Psoas muscle (tissue), 8 donors: ENCODE data around the gene ZNF212. TPM values are rescaled to one million over a fixed set of nuclear protein-coding genes. Genes with fewer than 3 reads are reported as not detected.

Source experiments
- ATAC-seq, 4 donors: fragments of 200-7000 bp; cut with Tn5 transposase; one replicate each; pipeline ENCODE4 v1.9.1; 2020; ENCODE audit warnings: moderate library complexity in 3 of 4, mild to moderate bottlenecking in 2 of 4
- DNase-seq, 2 donors: peaks; one replicate each; pipeline ENCODE4 v3.0.0-alpha.2; 2020
- H3K27ac ChIP-seq: fragments of 200-600 bp; one replicate; pipeline ENCODE4 v1.8.0; 2022
- H3K27me3 ChIP-seq, 3 donors: fragments of 200-600 bp in 1 of 3; one replicate each; pipeline versions ENCODE4 v1.6.1 to v1.8.0; 2013 to 2022; ENCODE audit warnings: low read length in 2 of 3, mild to moderate bottlenecking in 2 of 3, moderate library complexity in 1 of 3; ENCODE audit not compliant: insufficient read depth in 3 of 3
- H3K36me3 ChIP-seq, 2 donors: fragments of 200-600 bp in 1 of 2; one replicate each; pipeline versions ENCODE4 v1.6.1 to v1.8.0; 2013 to 2022; ENCODE audit warnings: low read depth in 1 of 2, mild to moderate bottlenecking in 1 of 2, moderate library complexity in 1 of 2; ENCODE audit not compliant: insufficient read depth in 1 of 2
- H3K4me1 ChIP-seq: fragments of 200-600 bp; one replicate; pipeline ENCODE4 v1.8.0; 2022
- H3K4me3 ChIP-seq: fragments of 200-600 bp; one replicate; pipeline ENCODE4 v1.8.0; 2022; ENCODE audit warnings: mild to moderate bottlenecking
- H3K9me3 ChIP-seq: fragments of 200-600 bp; one replicate; pipeline ENCODE4 v1.8.0; 2022
- WGBS, 3 donors: extraction: QIAGEN DNeasy Blood & Tissue Kit; methylation state at CpG; one replicate each; pipeline versions ENCODE4 v1.1.6 to v1.1.7; 2013; 5-methylcytosine and 5-hydroxymethylcytosine counted together
- intact Hi-C, 2 donors: fragments of 100-400 bp; cut with DNase I; formaldehyde crosslinking; loops; one replicate each; pipeline versions ENCODE4 v1.11.0 to v1.14.2; 2022
- polyA plus RNA-seq, 3 donors: library from polyadenylated mRNA; stranded (reverse); fragments of 200-250 nt; gene quantifications; one replicate each; pipeline ENCODE4 v1.2.3, GENCODE V29; 2013
- total RNA-seq, 4 donors: library from RNA; stranded (reverse); fragmentation: NEBNext Ultra II Directional in 2 of 4; extraction: Animal tissue kit (Norgen Biotek cat#: 25700) in 2 of 4; gene quantifications; one replicate each; pipeline versions ENCODE4 v1.2.1 to v1.2.4, GENCODE V29; 2021 to 2023
- TF ChIP-seq, protein P1 (sequence below): fragments of 200-600 bp; IDR thresholded peaks from one replicate; pipeline ENCODE4 v1.8.0; 2022; ENCODE audit warnings: antibody characterized with exemption
- donor health status: healthy with polysubstance abuse.
- donor health status: DM: no; HTN: no; CAD: no; lungs with moderate emphysema.
- donor health status: Bipolar disorder and iron deficiency.
- donor health status: healthy.
- donor health status: DM: yes; HTN: yes; CAD: no.
- donor health status: DM: no; HTN: no; CAD: no.
- donor health status: DM: no; HTN: no; CAD: no.
- donor health status: DM: yes; HTN: yes; CAD: no.

Gene ZNF212
- total and polyA plus RNA-seq, 7 donors = 3.1 to 6.4 (median 4.3) TPM

DNA sequence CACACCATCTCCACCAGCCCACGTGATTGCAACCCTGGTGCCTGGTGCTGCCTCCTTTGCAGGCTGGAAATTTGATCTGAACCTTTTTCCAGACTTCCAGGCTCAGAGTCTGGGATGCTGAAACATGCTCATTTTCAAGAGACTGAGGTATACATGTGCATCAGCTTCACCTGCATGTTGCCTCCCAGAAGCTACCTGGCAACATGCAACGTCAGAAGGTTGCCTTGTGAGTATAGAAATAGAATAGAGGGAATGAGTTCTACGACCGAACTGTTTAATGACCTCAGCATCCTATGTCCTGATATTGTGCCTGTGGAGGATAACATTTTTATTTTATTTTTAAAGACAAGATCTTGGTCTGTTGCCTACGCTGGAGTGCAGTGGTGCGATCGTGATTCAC, 1.9 kb upstream of the ZNF212 start:
- H3K4me1 ChIP-seq = peaks cover 12% of the 10 kb centered on the region
- ATAC-seq (no peak), DNase-seq (no peak)
- intact Hi-C loops = loop anchor here (5.0 to 10.0 kb wide), 2 partner anchors 40 to 83 kb away; partner anchors contain the start of gene ZNF282 (in 2 of the 2)
- TF ChIP-seq, protein P1, sequence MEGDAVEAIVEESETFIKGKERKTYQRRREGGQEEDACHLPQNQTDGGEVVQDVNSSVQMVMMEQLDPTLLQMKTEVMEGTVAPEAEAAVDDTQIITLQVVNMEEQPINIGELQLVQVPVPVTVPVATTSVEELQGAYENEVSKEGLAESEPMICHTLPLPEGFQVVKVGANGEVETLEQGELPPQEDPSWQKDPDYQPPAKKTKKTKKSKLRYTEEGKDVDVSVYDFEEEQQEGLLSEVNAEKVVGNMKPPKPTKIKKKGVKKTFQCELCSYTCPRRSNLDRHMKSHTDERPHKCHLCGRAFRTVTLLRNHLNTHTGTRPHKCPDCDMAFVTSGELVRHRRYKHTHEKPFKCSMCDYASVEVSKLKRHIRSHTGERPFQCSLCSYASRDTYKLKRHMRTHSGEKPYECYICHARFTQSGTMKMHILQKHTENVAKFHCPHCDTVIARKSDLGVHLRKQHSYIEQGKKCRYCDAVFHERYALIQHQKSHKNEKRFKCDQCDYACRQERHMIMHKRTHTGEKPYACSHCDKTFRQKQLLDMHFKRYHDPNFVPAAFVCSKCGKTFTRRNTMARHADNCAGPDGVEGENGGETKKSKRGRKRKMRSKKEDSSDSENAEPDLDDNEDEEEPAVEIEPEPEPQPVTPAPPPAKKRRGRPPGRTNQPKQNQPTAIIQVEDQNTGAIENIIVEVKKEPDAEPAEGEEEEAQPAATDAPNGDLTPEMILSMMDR = no peak
- no peak overlapping the region for H3K27ac ChIP-seq
- peaks cover 0 to 2% (median 0%) of the 10 kb centered on the region in 3 donors for H3K27me3 ChIP-seq
- H3K4me3 ChIP-seq = no peak overlapping the region
- no peaks in the 10 kb centered on the region for H3K36me3 ChIP-seq
- no peaks in the 10 kb centered on the region for H3K9me3 ChIP-seq
- WGBS, 3 donors = 73 to 81% (median 77%) methylated on average over 7 of the region's 7 CpGs

DNA sequence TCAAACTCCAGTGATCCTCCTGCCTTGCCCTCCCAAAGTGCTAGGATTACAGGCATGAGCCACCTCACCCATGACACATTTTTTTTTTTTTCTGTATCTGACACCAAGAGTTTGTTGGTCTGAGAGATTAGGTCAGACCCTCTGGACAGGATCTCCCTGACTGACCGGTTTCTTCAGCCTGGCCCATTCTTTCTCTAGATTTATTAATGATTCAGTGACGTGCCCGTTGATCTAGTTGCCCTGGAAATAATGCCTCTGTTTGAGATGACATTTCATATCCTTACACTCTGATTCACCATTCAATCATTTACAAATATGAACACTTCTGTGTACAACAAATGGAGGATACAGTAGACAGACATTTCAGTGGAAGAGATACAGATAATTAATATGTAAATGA, 1.4 kb upstream of the ZNF212 start:
- Histone ChIP-seq H3K9me3 (peaks cover 3% of the 10 kb centered on the region), H3K27ac (no peak overlapping the region), H3K27me3 (peaks cover 0 to 2% (median 0%) of the 10 kb centered on the region in 3 donors), H3K36me3 (no peaks in the 10 kb centered on the region), H3K4me1 (peaks cover 12% of the 10 kb centered on the region), H3K4me3 (no peak overlapping the region)
- TF ChIP-seq, protein P1 = no peak
- 77 to 82% (median 78%) methylated on average over 3 of the region's 3 CpGs for WGBS, 3 donors
- intact Hi-C loops = loop anchor here (5.0 to 10.0 kb wide), 2 partner anchors 41 to 83 kb away; partner anchors contain the start of gene ZNF282 (in 2 of the 2)
- ATAC-seq = no peak
- no peak for DNase-seq

DNA sequence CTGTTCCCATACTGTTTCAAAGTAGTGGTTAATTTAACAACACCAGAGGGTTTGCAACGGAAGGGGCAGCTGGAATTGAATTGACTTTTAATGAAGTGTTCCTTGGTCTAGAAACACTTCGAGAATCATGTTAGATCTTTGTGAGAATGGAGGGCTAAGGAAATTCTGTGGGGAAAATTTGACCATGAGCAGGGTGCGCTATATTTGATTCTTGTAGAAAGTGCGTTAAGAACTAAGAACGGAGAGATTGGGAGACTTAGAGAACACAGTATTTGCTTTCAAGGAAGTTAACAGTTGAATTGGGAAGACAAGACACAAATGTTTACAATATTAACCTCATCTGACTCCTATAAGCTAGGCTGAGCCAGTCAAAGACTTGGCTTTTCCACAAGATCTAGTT, 1.2 kb downstream of the ZNF212 start:
- peaks cover 15% of the 10 kb centered on the region for H3K4me1 ChIP-seq
- TF ChIP-seq, protein P1 = no peak
- peaks cover 5% of the 10 kb centered on the region for H3K9me3 ChIP-seq
- ATAC-seq = no peak
- H3K27ac ChIP-seq = no peak overlapping the region
- peak overlapping the region; percentile 94 for H3K4me3 ChIP-seq
- no peaks in the 10 kb centered on the region for H3K36me3 ChIP-seq
- no peak for DNase-seq
- peaks cover 0 to 2% (median 0%) of the 10 kb centered on the region in 3 donors for H3K27me3 ChIP-seq
- intact Hi-C loops = no loop called here
- WGBS, 3 donors = 69 to 77% (median 73%) methylated on average over 5 of the region's 5 CpGs

DNA sequence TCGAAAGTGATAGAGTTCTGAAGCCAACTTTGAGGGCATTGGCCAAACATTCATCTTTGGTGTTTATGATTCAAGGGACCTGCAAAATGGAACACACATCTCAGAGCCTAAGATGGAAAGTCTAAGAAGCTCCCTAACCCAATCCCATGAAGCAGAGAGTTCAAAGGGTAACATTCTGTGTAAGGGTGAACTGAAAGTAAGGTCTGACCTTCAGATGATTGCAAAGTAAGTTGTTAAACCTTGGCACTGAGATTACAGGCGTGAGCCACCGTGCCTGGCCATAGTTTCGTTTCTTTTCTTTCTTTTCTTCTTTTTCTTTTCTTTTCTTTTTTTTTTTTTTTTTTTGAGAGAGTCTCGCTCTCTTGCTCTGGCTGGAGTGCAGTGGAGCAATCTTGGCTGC, 2.2 kb downstream of the ZNF212 start:
- peaks cover 0 to 2% (median 0%) of the 10 kb centered on the region in 3 donors for H3K27me3 ChIP-seq
- DNase-seq (no peak), ATAC-seq (no peak)
- no peak overlapping the region for H3K27ac ChIP-seq
- peaks cover 15% of the 10 kb centered on the region for H3K4me1 ChIP-seq
- H3K9me3 ChIP-seq = peaks cover 5% of the 10 kb centered on the region
- TF ChIP-seq, protein P1 = no peak
- WGBS, 3 donors = 98 to 100% (median 99%) methylated on average over 5 of the region's 5 CpGs
- no peak overlapping the region for H3K4me3 ChIP-seq
- intact Hi-C loops = no loop called here
- no peaks in the 10 kb centered on the region for H3K36me3 ChIP-seq

DNA sequence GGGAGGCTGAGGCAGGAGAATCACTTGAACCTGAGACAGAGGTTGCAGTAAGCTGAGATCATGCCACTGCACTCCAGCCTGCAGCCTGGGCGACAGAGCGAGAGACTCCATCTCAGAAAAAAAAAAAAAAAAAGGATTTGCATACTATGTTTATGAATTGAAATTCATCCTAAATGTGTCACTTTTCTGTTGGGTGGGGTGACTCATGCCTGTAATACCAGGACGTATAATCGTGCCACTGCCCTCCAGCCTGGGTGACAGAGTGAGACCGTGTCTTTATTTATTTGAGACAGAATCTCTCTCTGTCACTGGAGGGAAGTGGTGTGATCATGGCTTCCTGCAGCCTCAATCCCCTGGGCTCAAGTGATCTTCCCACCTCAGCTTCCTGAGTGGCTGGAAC, 5.8 kb downstream of the ZNF212 start:
- Histone ChIP-seq H3K27ac (peak overlapping the region; percentile 32), H3K36me3 (peaks cover 0 to 4% of the 10 kb centered on the region in 2 donors), H3K9me3 (peaks cover 5% of the 10 kb centered on the region), H3K27me3 (no peaks in the 10 kb centered on the region), H3K4me3 (no peak overlapping the region), H3K4me1 (peaks cover 12% of the 10 kb centered on the region)
- no peak for DNase-seq
- intact Hi-C loops = no loop called here
- TF ChIP-seq, protein P1 = no peak
- ATAC-seq = peak in 3 of 4 donors; percentile 52 to 77 (median 53)
- WGBS, 3 donors = 60 to 79% (median 68%) methylated on average over 5 of the region's 5 CpGs
